Fibroblast of peridontal ligament (primary cell): ENCODE data around the gene NDUFA13.
A peak's percentile ranks its signal among the peaks of the same experiment; 100 is the strongest.
"Not testable (repeated sequence)": the region's sequence is repeated elsewhere in the genome, so short reads cannot be mapped to it uniquely, and the experiment has no call there.

Experiments used
- DNase-seq: peaks from one replicate; pipeline ENCODE4 v3.0.0-alpha.2; 2010; ENCODE audit errors: extremely low read depth

The NDUFA13 gene

GRCh38 chr19:19515642-19516519, at the start of gene NDUFA13:
Gene NDUFA13, plus strand, starts transcription at chr19:19516225. Its CDS starts 14 bp downstream, at chr19:19516239.
- peak; percentile 92 for DNase-seq

GRCh38 chr19:19468424-19469050, 47.5 kb upstream of the NDUFA13 start:
- peak; percentile 37 for DNase-seq

GRCh38 chr19:19470579-19470978, 45.4 kb upstream of the NDUFA13 start:
- DNase-seq = no peak

- DNase-seq = no peak
These were observed 44.3 kb upstream of the NDUFA13 start for GRCh38 chr19:19471682-19472081.

GRCh38 chr19:19472106-19472505, 43.9 kb upstream of the NDUFA13 start:
- not testable (repeated sequence) for DNase-seq

- DNase-seq = no peak
These were observed 40.8 kb upstream of the NDUFA13 start for GRCh38 chr19:19475015-19475765.

- DNase-seq = peak; percentile 45
These were observed 39.9 kb upstream of the NDUFA13 start for GRCh38 chr19:19475849-19476828.

GRCh38 chr19:19477705-19478383, 38.2 kb upstream of the NDUFA13 start:
- no peak for DNase-seq

GRCh38 chr19:19480688-19481087, 35.3 kb upstream of the NDUFA13 start:
- DNase-seq = no peak

GRCh38 chr19:19482809-19483596, 33.0 kb upstream of the NDUFA13 start:
- no peak for DNase-seq

GRCh38 chr19:19485161-19485997, 30.6 kb upstream of the NDUFA13 start:
- peak; percentile 37 for DNase-seq

- no peak for DNase-seq
These were observed 30.1 kb upstream of the NDUFA13 start for GRCh38 chr19:19485998-19486290.

- DNase-seq = no peak
These were observed 29.5 kb upstream of the NDUFA13 start for GRCh38 chr19:19486343-19487076.

GRCh38 chr19:19487077-19487949, 28.7 kb upstream of the NDUFA13 start:
- DNase-seq = no peak

- DNase-seq = peak; percentile 12
These were observed 27.8 kb upstream of the NDUFA13 start for GRCh38 chr19:19487950-19488874.
